ENCODE measurements around the gene PIH1D1. TPM values are rescaled to one million over a fixed set of nuclear protein-coding genes. Genes with fewer than 3 reads are reported as not detected.

Gene PIH1D1
- total RNA-seq, 1 experiment from 2014 or later = 163 TPM

DNA sequence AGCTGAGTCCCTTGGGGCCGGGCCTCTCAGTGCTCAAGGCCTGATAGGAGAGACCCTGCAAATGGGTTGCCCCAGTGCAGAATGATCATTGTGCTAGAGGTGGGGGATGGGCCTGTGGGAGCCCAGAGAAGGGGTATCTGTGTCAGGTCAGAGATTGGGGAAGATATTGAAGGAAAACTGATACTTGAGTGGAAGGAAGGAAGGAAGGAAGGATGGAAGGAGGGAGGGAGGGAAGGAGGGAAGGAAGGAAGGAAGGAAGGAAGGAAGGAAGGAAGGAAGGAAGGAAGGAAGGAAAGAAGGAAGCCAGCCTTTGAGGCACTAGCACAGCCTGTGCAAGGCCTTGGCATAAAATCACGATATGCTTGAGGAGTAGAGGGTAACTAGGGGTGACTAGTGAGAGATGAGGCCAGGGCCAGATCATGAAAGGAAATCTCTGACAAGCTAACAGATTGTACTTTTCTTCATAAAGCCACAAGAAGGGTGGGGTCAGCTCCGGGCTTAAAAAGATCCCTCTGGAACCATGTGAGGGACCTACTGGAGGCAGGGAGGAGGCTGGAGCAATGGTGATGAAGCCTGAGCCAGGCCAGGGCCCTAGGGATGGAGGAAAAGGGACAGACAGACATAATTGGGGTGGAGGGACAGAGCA is 39.8 kb downstream of the PIH1D1 start:
- Histone ChIP-seq H3K9ac (ENCODE audit: low read length) (peak overlapping the region; percentile 21), H3K4me1 (ENCODE audit: low read length) (peaks cover 71% of the 10 kb centered on the region), H3K9me3 (ENCODE audit: low read length) (no peaks in the 10 kb centered on the region), H3K36me3 (ENCODE audit: insufficient read depth, low read length) (no peaks in the 10 kb centered on the region), H2AFZ (ENCODE audit: low read length) (peak overlapping the region; percentile 25; the same call in 1 of the 2 replicates), H3K27ac (ENCODE audit: low read length) (peak overlapping the region; percentile 54; the same call in 1 of the 2 replicates), H3K27me3 (ENCODE audit: low read length) (no peaks in the 10 kb centered on the region), H3K4me3 (ENCODE audit: low read length) (no peak overlapping the region), H3K9me2 (replicated peaks; ENCODE audit: insufficient read depth, low read length) (no peaks in the 10 kb centered on the region), H3K4me2 (ENCODE audit: low read depth, low read length, poor library complexity, severe bottlenecking) (peak overlapping the region; percentile 1), H3K79me2 (ENCODE audit: low read length) (no peaks in the 10 kb centered on the region), H4K20me1 (ENCODE audit: insufficient read depth, low read depth, low read length) (no peaks in the 10 kb centered on the region)
- DNase-seq = peak; percentile 69

GRCh38 chr19:49409441-49410029 is 42.1 kb downstream of the PIH1D1 start:
- Histone ChIP-seq H3K4me3 (ENCODE audit: low read length) (peak overlapping the region; percentile 51), H4K20me1 (ENCODE audit: insufficient read depth, low read depth, low read length) (no peaks in the 10 kb centered on the region), H3K27ac (ENCODE audit: low read length) (peak overlapping the region; percentile 80), H3K9me3 (ENCODE audit: low read length) (no peaks in the 10 kb centered on the region), H3K79me2 (ENCODE audit: low read length) (no peaks in the 10 kb centered on the region), H2AFZ (ENCODE audit: low read length) (peak overlapping the region; percentile 46), H3K27me3 (ENCODE audit: low read length) (no peaks in the 10 kb centered on the region), H3K4me2 (ENCODE audit: low read depth, low read length, poor library complexity, severe bottlenecking) (peak overlapping the region; percentile 72), H3K36me3 (ENCODE audit: insufficient read depth, low read length) (no peaks in the 10 kb centered on the region), H3K9ac (ENCODE audit: low read length) (peak overlapping the region; percentile 65), H3K9me2 (replicated peaks; ENCODE audit: insufficient read depth, low read length) (no peaks in the 10 kb centered on the region), H3K4me1 (ENCODE audit: low read length) (peaks cover 54% of the 10 kb centered on the region)
- peak; percentile 90 for DNase-seq

GRCh38 chr19:49408816-49409440 is 42.7 kb downstream of the PIH1D1 start:
- peak overlapping the region; percentile 51 for H3K4me3 ChIP-seq (ENCODE audit: low read length)
- peak overlapping the region; percentile 65 for H3K9ac ChIP-seq (ENCODE audit: low read length)
- H3K4me2 ChIP-seq (ENCODE audit: low read depth, low read length, poor library complexity, severe bottlenecking) = peak overlapping the region; percentile 72
- no peaks in the 10 kb centered on the region for H3K36me3 ChIP-seq (ENCODE audit: insufficient read depth, low read length)
- H3K4me1 ChIP-seq (ENCODE audit: low read length) = peaks cover 54% of the 10 kb centered on the region
- H3K27me3 ChIP-seq (ENCODE audit: low read length) = no peaks in the 10 kb centered on the region
- no peaks in the 10 kb centered on the region for H3K79me2 ChIP-seq (ENCODE audit: low read length)
- no peaks in the 10 kb centered on the region for H4K20me1 ChIP-seq (ENCODE audit: insufficient read depth, low read depth, low read length)
- H2AFZ ChIP-seq (ENCODE audit: low read length) = no peak overlapping the region
- no peaks in the 10 kb centered on the region for H3K9me3 ChIP-seq (ENCODE audit: low read length)
- no peaks in the 10 kb centered on the region for H3K9me2 ChIP-seq (replicated peaks; ENCODE audit: insufficient read depth, low read length)
- DNase-seq = peak; percentile 66
- peak overlapping the region; percentile 80 for H3K27ac ChIP-seq (ENCODE audit: low read length)

- H3K27me3 ChIP-seq (ENCODE audit: low read length) = no peaks in the 10 kb centered on the region
- H2AFZ ChIP-seq (ENCODE audit: low read length) = no peak overlapping the region
- no peaks in the 10 kb centered on the region for H4K20me1 ChIP-seq (ENCODE audit: insufficient read depth, low read depth, low read length)
- H3K27ac ChIP-seq (ENCODE audit: low read length) = no peak overlapping the region
- no peak overlapping the region for H3K4me2 ChIP-seq (ENCODE audit: low read depth, low read length, poor library complexity, severe bottlenecking)
- H3K9me3 ChIP-seq (ENCODE audit: low read length) = no peaks in the 10 kb centered on the region
- peaks cover 65% of the 10 kb centered on the region for H3K4me1 ChIP-seq (ENCODE audit: low read length)
- H3K9ac ChIP-seq (ENCODE audit: low read length) = no peak overlapping the region
- H3K36me3 ChIP-seq (ENCODE audit: insufficient read depth, low read length) = no peaks in the 10 kb centered on the region
- no peak overlapping the region for H3K4me3 ChIP-seq (ENCODE audit: low read length)
- no peaks in the 10 kb centered on the region for H3K9me2 ChIP-seq (replicated peaks; ENCODE audit: insufficient read depth, low read length)
- DNase-seq = no peak
- no peaks in the 10 kb centered on the region for H3K79me2 ChIP-seq (ENCODE audit: low read length)
These were observed 44.1 kb downstream of the PIH1D1 start for GRCh38 chr19:49407482-49408015.

- no peak overlapping the region for H3K9ac ChIP-seq (ENCODE audit: low read length)
- no peaks in the 10 kb centered on the region for H3K9me2 ChIP-seq (replicated peaks; ENCODE audit: insufficient read depth, low read length)
- no peak overlapping the region for H3K4me3 ChIP-seq (ENCODE audit: low read length)
- no peaks in the 10 kb centered on the region for H3K27me3 ChIP-seq (ENCODE audit: low read length)
- H2AFZ ChIP-seq (ENCODE audit: low read length) = no peak overlapping the region
- H3K36me3 ChIP-seq (ENCODE audit: insufficient read depth, low read length) = no peaks in the 10 kb centered on the region
- no peaks in the 10 kb centered on the region for H3K79me2 ChIP-seq (ENCODE audit: low read length)
- no peak overlapping the region for H3K27ac ChIP-seq (ENCODE audit: low read length)
- H4K20me1 ChIP-seq (ENCODE audit: insufficient read depth, low read depth, low read length) = no peaks in the 10 kb centered on the region
- H3K9me3 ChIP-seq (ENCODE audit: low read length) = no peaks in the 10 kb centered on the region
- no peak overlapping the region for H3K4me2 ChIP-seq (ENCODE audit: low read depth, low read length, poor library complexity, severe bottlenecking)
- H3K4me1 ChIP-seq (ENCODE audit: low read length) = peaks cover 67% of the 10 kb centered on the region
- no peak for DNase-seq
These were observed 44.5 kb downstream of the PIH1D1 start for GRCh38 chr19:49407079-49407478.

DNA sequence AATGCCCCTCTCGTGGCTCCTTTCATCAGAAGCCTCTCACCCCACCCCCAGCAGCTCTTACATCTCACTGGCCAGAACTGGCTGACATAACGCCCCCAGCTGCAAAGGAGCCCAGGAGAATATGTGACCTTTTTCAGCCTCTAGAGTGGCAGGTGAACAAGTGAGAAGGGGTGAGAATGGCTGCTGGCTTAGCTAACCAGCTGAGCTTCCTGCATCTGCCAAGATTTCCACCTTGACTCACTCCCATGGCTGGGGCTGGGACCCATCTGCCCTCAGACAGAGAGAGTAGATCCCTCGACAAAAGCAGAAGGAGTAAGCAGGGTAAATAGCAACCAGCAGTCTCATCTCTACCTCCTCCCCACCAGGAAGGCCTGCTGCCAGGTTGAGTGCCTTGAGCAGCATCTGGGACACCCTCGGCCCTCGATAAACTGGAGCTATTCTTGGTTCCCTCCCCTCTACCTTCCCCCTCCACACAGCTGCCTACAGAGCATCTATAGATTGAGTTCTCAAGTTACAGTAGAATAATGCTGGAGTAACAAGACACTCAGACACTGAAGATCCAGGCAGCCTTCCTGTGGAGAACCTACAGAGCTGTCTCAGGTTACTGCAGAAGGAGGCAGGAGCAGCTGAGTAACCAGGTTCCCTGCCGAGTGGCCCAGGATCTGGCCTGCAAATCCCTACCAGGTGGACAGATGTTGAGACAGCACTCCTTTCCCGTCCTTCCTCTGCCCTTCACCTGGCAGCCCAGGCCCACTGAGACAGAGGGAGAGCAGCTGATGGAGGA is 48.0 kb downstream of the PIH1D1 start:
- H3K4me1 ChIP-seq (ENCODE audit: low read length) = peaks cover 37% of the 10 kb centered on the region
- peak; percentile 97 for DNase-seq
- H4K20me1 ChIP-seq (ENCODE audit: insufficient read depth, low read depth, low read length) = no peaks in the 10 kb centered on the region
- H3K79me2 ChIP-seq (ENCODE audit: low read length) = no peaks in the 10 kb centered on the region
- peak overlapping the region; percentile 55 for H3K4me3 ChIP-seq (ENCODE audit: low read length)
- no peaks in the 10 kb centered on the region for H3K27me3 ChIP-seq (ENCODE audit: low read length)
- H3K9me2 ChIP-seq (replicated peaks; ENCODE audit: insufficient read depth, low read length) = no peaks in the 10 kb centered on the region
- H3K36me3 ChIP-seq (ENCODE audit: insufficient read depth, low read length) = no peaks in the 10 kb centered on the region
- peak overlapping the region; percentile 82 for H3K4me2 ChIP-seq (ENCODE audit: low read depth, low read length, poor library complexity, severe bottlenecking)
- no peaks in the 10 kb centered on the region for H3K9me3 ChIP-seq (ENCODE audit: low read length)
- H2AFZ ChIP-seq (ENCODE audit: low read length) = no peak overlapping the region
- H3K27ac ChIP-seq (ENCODE audit: low read length) = peak overlapping the region; percentile 98
- peak overlapping the region; percentile 74 for H3K9ac ChIP-seq (ENCODE audit: low read length)

- H3K36me3 ChIP-seq (ENCODE audit: insufficient read depth, low read length) = no peaks in the 10 kb centered on the region
- H3K9me2 ChIP-seq (replicated peaks; ENCODE audit: insufficient read depth, low read length) = no peaks in the 10 kb centered on the region
- no peak overlapping the region for H3K9ac ChIP-seq (ENCODE audit: low read length)
- H3K27me3 ChIP-seq (ENCODE audit: low read length) = no peaks in the 10 kb centered on the region
- no peak for DNase-seq
- H4K20me1 ChIP-seq (ENCODE audit: insufficient read depth, low read depth, low read length) = no peaks in the 10 kb centered on the region
- H3K27ac ChIP-seq (ENCODE audit: low read length) = no peak overlapping the region
- peaks cover 30% of the 10 kb centered on the region for H3K4me1 ChIP-seq (ENCODE audit: low read length)
- H3K79me2 ChIP-seq (ENCODE audit: low read length) = no peaks in the 10 kb centered on the region
- H3K4me3 ChIP-seq (ENCODE audit: low read length) = no peak overlapping the region
- no peak overlapping the region for H2AFZ ChIP-seq (ENCODE audit: low read length)
- H3K4me2 ChIP-seq (ENCODE audit: low read depth, low read length, poor library complexity, severe bottlenecking) = no peak overlapping the region
- H3K9me3 ChIP-seq (ENCODE audit: low read length) = no peaks in the 10 kb centered on the region
These were observed 51.6 kb downstream of the PIH1D1 start for GRCh38 chr19:49400029-49400428.

DNA sequence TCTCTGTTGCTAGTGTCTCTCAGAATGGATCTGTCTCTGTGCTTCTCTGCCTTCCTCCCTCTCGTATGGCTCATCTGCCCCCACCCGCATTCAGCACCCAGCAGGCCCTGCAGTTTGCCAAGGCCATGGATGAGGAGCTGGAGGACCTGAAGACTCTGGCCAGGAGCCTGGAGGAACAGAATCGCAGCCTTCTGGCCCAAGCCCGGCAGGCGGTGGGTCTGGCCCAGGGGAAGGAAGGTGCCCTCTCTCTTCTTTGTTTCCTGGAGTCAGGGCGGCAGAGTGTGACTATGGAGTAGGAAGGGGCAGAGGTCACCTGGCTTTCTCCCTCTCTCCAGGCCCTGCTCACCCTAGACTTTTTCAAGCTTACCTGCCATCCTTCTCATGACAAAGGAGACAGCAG is 52.7 kb downstream of the PIH1D1 start:
- no peaks in the 10 kb centered on the region for H3K9me2 ChIP-seq (replicated peaks; ENCODE audit: insufficient read depth, low read length)
- H4K20me1 ChIP-seq (ENCODE audit: insufficient read depth, low read depth, low read length) = no peaks in the 10 kb centered on the region
- no peaks in the 10 kb centered on the region for H3K36me3 ChIP-seq (ENCODE audit: insufficient read depth, low read length)
- H3K79me2 ChIP-seq (ENCODE audit: low read length) = no peaks in the 10 kb centered on the region
- H3K4me2 ChIP-seq (ENCODE audit: low read depth, low read length, poor library complexity, severe bottlenecking) = no peak overlapping the region
- no peaks in the 10 kb centered on the region for H3K9me3 ChIP-seq (ENCODE audit: low read length)
- H3K4me1 ChIP-seq (ENCODE audit: low read length) = peaks cover 19% of the 10 kb centered on the region
- H2AFZ ChIP-seq (ENCODE audit: low read length) = no peak overlapping the region
- no peak for DNase-seq
- no peaks in the 10 kb centered on the region for H3K27me3 ChIP-seq (ENCODE audit: low read length)
- H3K4me3 ChIP-seq (ENCODE audit: low read length) = no peak overlapping the region
- H3K27ac ChIP-seq (ENCODE audit: low read length) = no peak overlapping the region
- no peak overlapping the region for H3K9ac ChIP-seq (ENCODE audit: low read length)
